HepG2 (cell line): ENCODE data around the gene FKBP8. TPM values are rescaled to one million over a fixed set of nuclear protein-coding genes. Genes with fewer than 3 reads are reported as not detected.

ENCODE experiments used
- AGO1 ChIP-seq: fragments of 200-400 bp; formaldehyde crosslinking; IDR thresholded peaks from 2 replicates; pipeline ENCODE4 v1.6.1; 2017; ENCODE audit warnings: mild to moderate bottlenecking, low read depth, low read length, moderate library complexity; ENCODE audit not compliant: poor library complexity, severe bottlenecking
- AKAP8 ChIP-seq: sonication (generic); formaldehyde crosslinking; IDR thresholded peaks from 2 replicates; pipeline ENCODE4 v1.5.1; 2020; ENCODE audit warnings: mild to moderate bottlenecking, missing genetic modification reagents
- CEBPG ChIP-seq: IDR thresholded peaks from 2 replicates; pipeline ENCODE4 v1.6.1; 2016
- EED ChIP-seq: sonication (generic); formaldehyde crosslinking; IDR thresholded peaks from 2 replicates; pipeline ENCODE4 v1.5.0; 2020; ENCODE audit warnings: mild to moderate bottlenecking, missing genetic modification reagents
- FOXO1 ChIP-seq: sonication (generic); formaldehyde crosslinking; IDR thresholded peaks from 2 replicates; pipeline ENCODE4 v1.4.0; 2020; ENCODE audit warnings: missing genetic modification reagents
- GZF1 ChIP-seq: sonication (generic); formaldehyde crosslinking; IDR thresholded peaks from 2 replicates; pipeline ENCODE4 v1.5.1; 2020; ENCODE audit warnings: mild to moderate bottlenecking, missing genetic modification reagents
- NFE2 ChIP-seq: sonication (generic); formaldehyde crosslinking; IDR thresholded peaks from 2 replicates; pipeline ENCODE4 v1.4.0; 2020; ENCODE audit warnings: missing genetic modification reagents
- RBM39 ChIP-seq: fragments of 200-400 bp; formaldehyde crosslinking; IDR thresholded peaks from one replicate; pipeline ENCODE4 v1.6.1; 2018; ENCODE audit warnings: antibody characterized with exemption, mild to moderate bottlenecking, low read depth, low read length; ENCODE audit not compliant: poor library complexity, severe bottlenecking
- SMARCE1 ChIP-seq: fragments of 450-650 bp; IDR thresholded peaks from 2 replicates; pipeline ENCODE4 v1.6.1; 2017; ENCODE audit warnings: borderline replicate concordance
- STAG1 ChIP-seq: sonication (generic); formaldehyde crosslinking; IDR thresholded peaks from 2 replicates; pipeline ENCODE4 v1.4.0; 2020; ENCODE audit warnings: missing genetic modification reagents
- TCF7 ChIP-seq: sonication (generic); IDR thresholded peaks from 2 replicates; pipeline ENCODE4 v1.6.1; 2016; ENCODE audit warnings: antibody characterized with exemption, low read depth
- ZFP36 ChIP-seq: fragments of 150-350 bp; IDR thresholded peaks from 2 replicates; pipeline ENCODE4 v1.6.1; 2018; ENCODE audit warnings: borderline replicate concordance, low read length, low read depth; ENCODE audit not compliant: partially characterized antibody
- ZFYVE20 ChIP-seq: sonication (generic); formaldehyde crosslinking; IDR thresholded peaks from 2 replicates; pipeline ENCODE4 v1.8.0; 2023; ENCODE audit warnings: low read depth, mild to moderate bottlenecking, moderate library complexity, missing genetic modification reagents, borderline replicate concordance
- ZNF292 ChIP-seq: sonication (generic); formaldehyde crosslinking; IDR thresholded peaks from 2 replicates; pipeline ENCODE4 v1.8.1; 2022; ENCODE audit warnings: mild to moderate bottlenecking, low read depth, missing genetic modification reagents, borderline replicate concordance
- ZNF430 ChIP-seq: sonication (generic); formaldehyde crosslinking; IDR thresholded peaks from 2 replicates; pipeline ENCODE4 v1.9.0; 2021; ENCODE audit warnings: mild to moderate bottlenecking, missing genetic modification reagents
- ZSCAN25 ChIP-seq: sonication (generic); formaldehyde crosslinking; IDR thresholded peaks from 2 replicates; pipeline ENCODE4 v1.8.0; 2022; ENCODE audit warnings: mild to moderate bottlenecking, missing genetic modification reagents
- polyA plus RNA-seq, 8 experiments: library from polyadenylated mRNA; depleted of rRNA in 3 of 8; stranded (reverse) in 7 of 8; unstranded in 1 of 8; fragments of >200 nt; fragmentation: Illumina TruSeq in 4 of 8; extraction: Trizol in 4 of 8; gene quantifications; 2 replicates each; pipeline versions ENCODE4 v1.2.1 to v1.2.3, GENCODE V29; 2011 to 2016; ENCODE audit warnings: low read depth in 4 of 8, missing spikeins in 1 of 8, mixed read lengths in 1 of 8; ENCODE audit not compliant: insufficient read depth in 1 of 8
- total RNA-seq, 5 experiments: library from RNA; depleted of rRNA; stranded (reverse); fragments of >200 nt; fragmentation: Illumina TruSeq; extraction: Trizol; gene quantifications; 2 replicates each; pipeline ENCODE4 v1.2.3, GENCODE V29; 2016; ENCODE audit warnings: low read depth in 1 of 5
- TF ChIP-seq, protein P1 (sequence below): sonication (generic); formaldehyde crosslinking; IDR thresholded peaks from 2 replicates; pipeline ENCODE4 v1.9.0; 2021; ENCODE audit warnings: missing genetic modification reagents, borderline replicate concordance
- TF ChIP-seq, protein P2 (sequence below): sonication (generic); formaldehyde crosslinking; IDR thresholded peaks from 2 replicates; pipeline ENCODE4 v1.4.0; 2020; ENCODE audit warnings: mild to moderate bottlenecking, missing genetic modification reagents
- TF ChIP-seq, protein P3 (sequence below): sonication (generic); formaldehyde crosslinking; IDR thresholded peaks from 2 replicates; pipeline ENCODE4 v1.9.0; 2021; ENCODE audit warnings: mild to moderate bottlenecking, missing genetic modification reagents

FKBP8 gene
- total and polyA plus RNA-seq, 2 of the 13 experiments (the other 11 are each of a cell fraction or from before 2014, with no cell fraction given) = 81.7 to 93.9 TPM

DNA sequence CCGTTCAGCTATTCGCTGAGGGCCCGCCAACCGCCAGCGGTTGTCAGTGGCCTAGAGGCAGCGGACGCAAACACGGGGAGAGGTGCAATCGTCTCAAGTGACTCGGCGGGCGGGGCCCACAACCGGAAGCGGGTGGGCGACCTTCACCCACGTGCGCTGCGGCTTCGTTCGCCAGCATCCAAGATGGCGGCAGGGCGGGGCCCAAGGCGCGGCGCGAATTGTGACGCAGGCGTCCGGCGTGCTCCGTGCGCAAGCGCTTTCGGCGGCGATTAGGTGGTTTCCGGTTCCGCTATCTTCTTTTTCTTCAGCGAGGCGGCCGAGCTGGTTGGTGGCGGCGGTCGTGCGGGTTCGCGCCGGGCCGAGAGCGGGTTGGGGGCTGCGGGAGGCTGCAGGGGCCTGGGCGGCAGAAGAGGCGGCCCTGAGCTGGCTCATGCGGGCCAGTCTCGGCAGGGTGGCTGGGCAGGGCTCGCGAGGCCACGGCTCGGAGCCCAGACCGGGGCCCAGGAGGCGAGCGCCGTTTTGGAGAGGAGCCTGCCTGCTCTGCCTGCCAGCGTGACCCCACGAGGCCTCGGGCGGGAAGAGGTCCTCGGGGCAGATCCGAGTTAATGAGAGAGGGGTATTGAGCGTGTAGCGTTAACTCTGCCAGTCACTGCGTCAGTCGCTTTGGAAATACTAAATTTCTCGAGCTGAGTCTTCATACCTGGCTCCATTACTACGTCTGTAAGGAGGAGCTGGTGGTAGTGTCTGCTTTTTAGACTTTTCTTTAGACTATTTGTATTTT lies 28.4 kb upstream of the FKBP8 start, which contains the start of gene UBA52 (continued):
- no peak for TF ChIP-seq NFE2
- peak; percentile 86; the same call in 1 of the 2 replicates for TF ChIP-seq EED (CRISPR knock-in tag)
- TF ChIP-seq AGO1 = peak; percentile 85
- peak; percentile 49 for TF ChIP-seq RBM39
- TF ChIP-seq AKAP8 (CRISPR knock-in tag) = peak; percentile 57; the same call in 1 of the 2 replicates
- TF ChIP-seq, protein P1, sequence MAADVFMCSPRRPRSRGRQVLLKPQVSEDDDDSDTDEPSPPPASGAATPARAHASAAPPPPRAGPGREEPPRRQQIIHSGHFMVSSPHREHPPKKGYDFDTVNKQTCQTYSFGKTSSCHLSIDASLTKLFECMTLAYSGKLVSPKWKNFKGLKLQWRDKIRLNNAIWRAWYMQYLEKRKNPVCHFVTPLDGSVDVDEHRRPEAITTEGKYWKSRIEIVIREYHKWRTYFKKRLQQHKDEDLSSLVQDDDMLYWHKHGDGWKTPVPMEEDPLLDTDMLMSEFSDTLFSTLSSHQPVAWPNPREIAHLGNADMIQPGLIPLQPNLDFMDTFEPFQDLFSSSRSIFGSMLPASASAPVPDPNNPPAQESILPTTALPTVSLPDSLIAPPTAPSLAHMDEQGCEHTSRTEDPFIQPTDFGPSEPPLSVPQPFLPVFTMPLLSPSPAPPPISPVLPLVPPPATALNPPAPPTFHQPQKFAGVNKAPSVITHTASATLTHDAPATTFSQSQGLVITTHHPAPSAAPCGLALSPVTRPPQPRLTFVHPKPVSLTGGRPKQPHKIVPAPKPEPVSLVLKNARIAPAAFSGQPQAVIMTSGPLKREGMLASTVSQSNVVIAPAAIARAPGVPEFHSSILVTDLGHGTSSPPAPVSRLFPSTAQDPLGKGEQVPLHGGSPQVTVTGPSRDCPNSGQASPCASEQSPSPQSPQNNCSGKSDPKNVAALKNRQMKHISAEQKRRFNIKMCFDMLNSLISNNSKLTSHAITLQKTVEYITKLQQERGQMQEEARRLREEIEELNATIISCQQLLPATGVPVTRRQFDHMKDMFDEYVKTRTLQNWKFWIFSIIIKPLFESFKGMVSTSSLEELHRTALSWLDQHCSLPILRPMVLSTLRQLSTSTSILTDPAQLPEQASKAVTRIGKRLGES = 0 out of 2 replicates have a peak, but pooled peaks have one; percentile 25
- no peak for TF ChIP-seq SMARCE1
- TF ChIP-seq ZNF292 = no peak
- TF ChIP-seq ZFP36 = no peak
- TF ChIP-seq CEBPG (CRISPR knock-in tag) = peak; percentile 84
- TF ChIP-seq, protein P2, sequence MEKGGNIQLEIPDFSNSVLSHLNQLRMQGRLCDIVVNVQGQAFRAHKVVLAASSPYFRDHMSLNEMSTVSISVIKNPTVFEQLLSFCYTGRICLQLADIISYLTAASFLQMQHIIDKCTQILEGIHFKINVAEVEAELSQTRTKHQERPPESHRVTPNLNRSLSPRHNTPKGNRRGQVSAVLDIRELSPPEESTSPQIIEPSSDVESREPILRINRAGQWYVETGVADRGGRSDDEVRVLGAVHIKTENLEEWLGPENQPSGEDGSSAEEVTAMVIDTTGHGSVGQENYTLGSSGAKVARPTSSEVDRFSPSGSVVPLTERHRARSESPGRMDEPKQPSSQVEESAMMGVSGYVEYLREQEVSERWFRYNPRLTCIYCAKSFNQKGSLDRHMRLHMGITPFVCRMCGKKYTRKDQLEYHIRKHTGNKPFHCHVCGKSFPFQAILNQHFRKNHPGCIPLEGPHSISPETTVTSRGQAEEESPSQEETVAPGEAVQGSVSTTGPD = no peak
- peak; percentile 87 for TF ChIP-seq ZSCAN25 (CRISPR knock-in tag)
- TF ChIP-seq ZFYVE20 = peak; percentile 88; the same call in 1 of the 2 replicates
- no peak for TF ChIP-seq GZF1 (CRISPR knock-in tag)
- TF ChIP-seq STAG1 (CRISPR knock-in tag) = peak; percentile 44
- TF ChIP-seq TCF7 = no peak
- TF ChIP-seq, protein P3, sequence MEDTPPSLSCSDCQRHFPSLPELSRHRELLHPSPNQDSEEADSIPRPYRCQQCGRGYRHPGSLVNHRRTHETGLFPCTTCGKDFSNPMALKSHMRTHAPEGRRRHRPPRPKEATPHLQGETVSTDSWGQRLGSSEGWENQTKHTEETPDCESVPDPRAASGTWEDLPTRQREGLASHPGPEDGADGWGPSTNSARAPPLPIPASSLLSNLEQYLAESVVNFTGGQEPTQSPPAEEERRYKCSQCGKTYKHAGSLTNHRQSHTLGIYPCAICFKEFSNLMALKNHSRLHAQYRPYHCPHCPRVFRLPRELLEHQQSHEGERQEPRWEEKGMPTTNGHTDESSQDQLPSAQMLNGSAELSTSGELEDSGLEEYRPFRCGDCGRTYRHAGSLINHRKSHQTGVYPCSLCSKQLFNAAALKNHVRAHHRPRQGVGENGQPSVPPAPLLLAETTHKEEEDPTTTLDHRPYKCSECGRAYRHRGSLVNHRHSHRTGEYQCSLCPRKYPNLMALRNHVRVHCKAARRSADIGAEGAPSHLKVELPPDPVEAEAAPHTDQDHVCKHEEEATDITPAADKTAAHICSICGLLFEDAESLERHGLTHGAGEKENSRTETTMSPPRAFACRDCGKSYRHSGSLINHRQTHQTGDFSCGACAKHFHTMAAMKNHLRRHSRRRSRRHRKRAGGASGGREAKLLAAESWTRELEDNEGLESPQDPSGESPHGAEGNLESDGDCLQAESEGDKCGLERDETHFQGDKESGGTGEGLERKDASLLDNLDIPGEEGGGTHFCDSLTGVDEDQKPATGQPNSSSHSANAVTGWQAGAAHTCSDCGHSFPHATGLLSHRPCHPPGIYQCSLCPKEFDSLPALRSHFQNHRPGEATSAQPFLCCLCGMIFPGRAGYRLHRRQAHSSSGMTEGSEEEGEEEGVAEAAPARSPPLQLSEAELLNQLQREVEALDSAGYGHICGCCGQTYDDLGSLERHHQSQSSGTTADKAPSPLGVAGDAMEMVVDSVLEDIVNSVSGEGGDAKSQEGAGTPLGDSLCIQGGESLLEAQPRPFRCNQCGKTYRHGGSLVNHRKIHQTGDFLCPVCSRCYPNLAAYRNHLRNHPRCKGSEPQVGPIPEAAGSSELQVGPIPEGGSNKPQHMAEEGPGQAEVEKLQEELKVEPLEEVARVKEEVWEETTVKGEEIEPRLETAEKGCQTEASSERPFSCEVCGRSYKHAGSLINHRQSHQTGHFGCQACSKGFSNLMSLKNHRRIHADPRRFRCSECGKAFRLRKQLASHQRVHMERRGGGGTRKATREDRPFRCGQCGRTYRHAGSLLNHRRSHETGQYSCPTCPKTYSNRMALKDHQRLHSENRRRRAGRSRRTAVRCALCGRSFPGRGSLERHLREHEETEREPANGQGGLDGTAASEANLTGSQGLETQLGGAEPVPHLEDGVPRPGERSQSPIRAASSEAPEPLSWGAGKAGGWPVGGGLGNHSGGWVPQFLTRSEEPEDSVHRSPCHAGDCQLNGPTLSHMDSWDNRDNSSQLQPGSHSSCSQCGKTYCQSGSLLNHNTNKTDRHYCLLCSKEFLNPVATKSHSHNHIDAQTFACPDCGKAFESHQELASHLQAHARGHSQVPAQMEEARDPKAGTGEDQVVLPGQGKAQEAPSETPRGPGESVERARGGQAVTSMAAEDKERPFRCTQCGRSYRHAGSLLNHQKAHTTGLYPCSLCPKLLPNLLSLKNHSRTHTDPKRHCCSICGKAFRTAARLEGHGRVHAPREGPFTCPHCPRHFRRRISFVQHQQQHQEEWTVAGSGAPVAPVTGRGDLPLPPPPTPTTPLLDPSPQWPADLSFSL (CRISPR knock-in tag) = no peak
- TF ChIP-seq ZNF430 (CRISPR knock-in tag) = peak; percentile 81
- peak; percentile 78 for TF ChIP-seq FOXO1 (CRISPR knock-in tag)
